ENCODE results near the gene MARK2.

MARK2 gene

GRCh38 chr11:63907808-63908530, 69.1 kb downstream of the MARK2 start:
- no peak for DNase-seq (ENCODE audit: low read depth in 1 of 2, low spot score in 1 of 2)

GRCh38 chr11:63908631-63909401, 69.9 kb downstream of the MARK2 start:
- no peak for DNase-seq (ENCODE audit: low read depth in 1 of 2, low spot score in 1 of 2)

- no peak for DNase-seq (ENCODE audit: low read depth in 1 of 2, low spot score in 1 of 2)
Measured at GRCh38 chr11:63909591-63910506, 70.9 kb downstream of the MARK2 start.

GRCh38 chr11:63910675-63911074, 71.8 kb downstream of the MARK2 start:
- no peak for DNase-seq (ENCODE audit: low read depth in 1 of 2, low spot score in 1 of 2)

GRCh38 chr11:63911440-63911839, 72.5 kb downstream of the MARK2 start:
- DNase-seq (ENCODE audit: low read depth in 1 of 2, low spot score in 1 of 2) = no peak

- no peak for DNase-seq (ENCODE audit: low read depth in 1 of 2, low spot score in 1 of 2)
Measured at GRCh38 chr11:63911876-63912275, 73.0 kb downstream of the MARK2 start.

- DNase-seq (ENCODE audit: low read depth in 1 of 2, low spot score in 1 of 2) = no peak
Measured at GRCh38 chr11:63912678-63913077, 73.8 kb downstream of the MARK2 start.

- no peak for DNase-seq (ENCODE audit: low read depth in 1 of 2, low spot score in 1 of 2)
Measured at GRCh38 chr11:63913866-63914830, 75.2 kb downstream of the MARK2 start.

- DNase-seq (ENCODE audit: low read depth in 1 of 2, low spot score in 1 of 2) = no peak
Measured at GRCh38 chr11:63914896-63915691, 76.2 kb downstream of the MARK2 start.

GRCh38 chr11:63915961-63916836, 77.3 kb downstream of the MARK2 start:
- no peak for DNase-seq (ENCODE audit: low read depth in 1 of 2, low spot score in 1 of 2)

GRCh38 chr11:63916837-63917691, 78.2 kb downstream of the MARK2 start, which contains the start of gene RCOR2:
Gene RCOR2 (minus strand): TSS chr11:63917164. CDS start chr11:63916456, 708 bp downstream.
- peak in 1 of 2 donors; percentile 43 for DNase-seq (ENCODE audit: low read depth in 1 of 2, low spot score in 1 of 2)

- no peak for DNase-seq (ENCODE audit: low read depth in 1 of 2, low spot score in 1 of 2)
Measured at GRCh38 chr11:63917692-63918506, 79.0 kb downstream of the MARK2 start.

- no peak for DNase-seq (ENCODE audit: low read depth in 1 of 2, low spot score in 1 of 2)
Measured at GRCh38 chr11:63918507-63919191, 79.7 kb downstream of the MARK2 start.

- DNase-seq (ENCODE audit: low read depth in 1 of 2, low spot score in 1 of 2) = no peak
Measured at GRCh38 chr11:63919267-63920125, 80.6 kb downstream of the MARK2 start.

Data from activated CD4-positive, alpha-beta T cell treated with anti-CD3 and anti-CD28 coated beads, Interleukin-2, amount 50 U/mL, for 24 hours (primary cell).